Parietal lobe (tissue), 1 donor: ENCODE measurements around the gene PROSER2. TPM values are rescaled to one million over a fixed set of nuclear protein-coding genes. Genes with fewer than 3 reads are reported as not detected.

Source experiments
- total RNA-seq: library from RNA; depleted of rRNA; stranded (reverse); fragments of >200 nt; gene quantifications from one replicate; pipeline ENCODE4 v1.2.3, GENCODE V29; 2014

The PROSER2 gene
- 0.31 TPM for total RNA-seq

GRCh38 chr10:11823122-11823988, at the start of gene PROSER2:
TSS of gene PROSER2 (plus strand) at chr10:11823356. CDS start at chr10:11852078, 28,722 bp downstream.

Other genes with a start within 250 kb of the PROSER2 start
- gene USP6NL, start 211.7 kb upstream of the PROSER2 start, total RNA-seq: 42.3 TPM
- 3.1 TPM for gene ECHDC3, start 81.0 kb upstream of the PROSER2 start, total RNA-seq
- 27.9 TPM for gene UPF2, start 219.5 kb downstream of the PROSER2 start, total RNA-seq
- gene DHTKD1, start 245.6 kb downstream of the PROSER2 start, total RNA-seq: 74.2 TPM